Measurements from ENCODE around the gene ASTE1. TPM values are rescaled to one million over a fixed set of nuclear protein-coding genes. Genes with fewer than 3 reads are reported as not detected.

The ASTE1 gene
- total RNA-seq, 1 donor from 2014 or later = 11.9 TPM

Other genes with a start within 250 kb of the ASTE1 start
- gene ATP2C1, start 132.7 kb downstream of the ASTE1 start, total RNA-seq = 183 TPM
- 24.6 TPM for gene NEK11, start 52 bp upstream of the ASTE1 start, total RNA-seq

All from occipital lobe (tissue), 1 donor.